NCI-H1417 (cell line): ENCODE results near the gene LIPC.

Source experiments
- DNase-seq, 3 experiments: peaks; one replicate each; lab custom pipeline; 2025; lab: John Stamatoyannopoulos, UW

The LIPC gene

DNA sequence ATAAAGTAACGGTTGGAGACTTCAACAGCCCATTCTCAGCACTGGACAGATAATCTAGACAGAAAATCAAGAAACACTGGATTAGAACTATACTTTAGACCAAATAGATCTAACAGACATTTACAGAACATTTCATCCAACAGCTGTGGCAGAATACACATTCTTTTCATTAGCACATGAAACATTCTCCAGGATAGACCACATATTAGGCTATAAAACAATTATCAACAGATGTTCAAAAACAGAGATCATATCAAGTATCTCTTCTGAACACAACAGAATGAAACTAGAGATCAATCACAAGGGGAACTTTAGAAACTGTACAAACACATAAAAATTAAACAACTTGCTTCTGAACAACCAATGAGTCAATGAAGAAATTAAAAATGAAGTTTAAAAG, 184.4 kb downstream of the LIPC start:
- no peak for DNase-seq
